Measurements from ENCODE around the gene TNFAIP6. TPM values are rescaled to one million over a fixed set of nuclear protein-coding genes. Genes with fewer than 3 reads are reported as not detected.

The TNFAIP6 gene
- total RNA-seq, 2 donors from 2014 or later, result not detected

GRCh38 chr2:151422917-151423439, 65.6 kb downstream of the TNFAIP6 start:
- peaks cover 30% of the 10 kb centered on the region for H3K4me1 Mint-ChIP-seq
- no peaks in the 10 kb centered on the region for H3K27me3 Mint-ChIP-seq
- peaks cover 100% of the 10 kb centered on the region for H3K36me3 Mint-ChIP-seq (ENCODE audit: low read depth)
- ATAC-seq (replicated peaks), result peak; percentile 76
- H3K9me3 Mint-ChIP-seq, result no peaks in the 10 kb centered on the region
- peak overlapping the region; percentile 79 for H3K27ac Mint-ChIP-seq
- H3K4me3 Mint-ChIP-seq, result peak overlapping the region; percentile 62

- ATAC-seq (replicated peaks), result peak; percentile 77
- Mint-ChIP-seq H3K4me1 (peaks cover 30% of the 10 kb centered on the region), H3K27me3 (no peaks in the 10 kb centered on the region), H3K27ac (peak overlapping the region; percentile 79), H3K4me3 (peak overlapping the region; percentile 62), H3K9me3 (no peaks in the 10 kb centered on the region), H3K36me3 (ENCODE audit: low read depth) (peaks cover 100% of the 10 kb centered on the region)
These were observed 66.4 kb downstream of the TNFAIP6 start for GRCh38 chr2:151423760-151424159.

Other genes starting within 250 kb of the TNFAIP6 start
- 1 to 10 TPM; 2.5 to 2.9 TPM for gene RBM43, start 95.7 kb upstream of the TNFAIP6 start, total RNA-seq
- gene NMI, start 67.9 kb upstream of the TNFAIP6 start, total RNA-seq, result 10 to 100 TPM; 15.1 to 24.1 TPM
- 10 to 100 TPM; 62.3 to 75.9 TPM for gene RIF1, start 52.3 kb downstream of the TNFAIP6 start, total RNA-seq